ENCODE measurements around the gene NAALAD2.
"Not testable (repeated sequence)": the region's sequence is repeated elsewhere in the genome, so short reads cannot be mapped to it uniquely, and the experiment has no call there.

Gene NAALAD2

DNA sequence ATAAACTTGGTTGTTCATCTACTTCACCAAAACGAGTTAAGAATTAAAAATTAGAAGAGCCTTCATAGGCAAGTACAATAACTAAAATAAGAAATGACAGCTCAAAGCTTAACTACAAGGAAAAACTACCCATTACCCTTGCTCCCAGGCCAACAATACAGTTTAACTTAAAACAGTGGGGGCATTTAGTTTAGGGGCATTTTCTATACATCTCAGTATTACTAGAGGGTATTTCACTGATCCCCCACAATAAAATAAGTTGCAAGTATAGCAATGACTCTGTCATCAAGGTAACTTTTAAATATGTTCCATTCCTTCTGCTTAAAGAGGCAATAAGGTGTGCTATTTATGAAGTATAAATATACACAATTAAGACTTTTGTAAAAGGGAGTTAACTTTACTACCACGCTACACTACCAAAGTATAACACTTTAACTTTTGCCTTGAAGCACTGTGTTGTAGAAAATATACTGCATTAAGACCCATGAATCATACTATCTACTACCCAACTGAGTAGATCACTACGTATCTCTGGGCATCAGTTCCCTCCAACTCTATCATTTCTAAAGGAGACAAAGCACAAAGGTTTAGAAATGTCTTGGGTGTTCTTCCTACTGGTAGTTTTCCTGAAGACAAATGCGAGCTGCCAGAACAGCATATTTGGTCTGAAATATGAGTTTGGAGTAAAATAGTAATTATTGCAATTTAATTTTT lies 58.6 kb downstream of the NAALAD2 start:
- no peak for DNase-seq

DNA sequence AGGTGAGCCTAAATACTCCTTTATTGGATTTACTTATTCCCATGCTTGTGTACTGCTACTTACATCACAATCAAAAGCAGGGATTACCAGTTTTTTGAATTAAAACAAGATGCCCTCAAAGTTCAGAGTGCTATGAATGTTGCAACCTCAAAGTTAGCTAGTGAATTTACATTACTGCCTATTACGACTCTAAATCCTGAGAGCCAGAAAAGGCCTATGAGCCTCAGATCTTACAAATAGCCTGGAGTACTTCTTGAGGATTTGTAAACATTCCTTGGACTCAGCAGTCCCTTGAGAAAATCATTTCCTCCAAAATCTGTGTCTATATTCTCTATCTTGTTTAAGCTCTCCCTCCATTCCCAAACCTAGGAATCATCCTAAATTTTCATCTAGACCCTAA lies 62.9 kb downstream of the NAALAD2 start:
- DNase-seq: no peak

DNA sequence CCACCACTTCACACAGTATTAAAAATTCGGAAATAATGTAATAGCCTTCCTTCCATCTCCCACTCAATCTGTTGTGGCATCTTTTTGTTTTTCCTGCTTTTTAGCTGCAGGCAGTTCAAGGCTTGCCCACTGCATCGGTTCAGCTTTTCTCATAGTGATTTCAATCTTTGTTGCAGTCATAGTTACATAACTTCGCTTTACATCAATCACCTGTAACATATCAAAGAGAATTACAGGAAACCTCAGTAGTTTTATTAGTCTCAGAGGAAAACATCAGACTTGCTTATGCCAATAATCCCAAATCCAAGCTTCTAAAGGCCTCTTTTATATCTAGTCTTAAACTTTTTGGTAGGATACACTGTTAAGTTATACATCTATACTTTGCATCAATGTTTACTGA lies 67.9 kb downstream of the NAALAD2 start:
- no peak for DNase-seq

GRCh38 chr11:90204407-90204806 lies 69.9 kb downstream of the NAALAD2 start:
- no peak for DNase-seq

DNA sequence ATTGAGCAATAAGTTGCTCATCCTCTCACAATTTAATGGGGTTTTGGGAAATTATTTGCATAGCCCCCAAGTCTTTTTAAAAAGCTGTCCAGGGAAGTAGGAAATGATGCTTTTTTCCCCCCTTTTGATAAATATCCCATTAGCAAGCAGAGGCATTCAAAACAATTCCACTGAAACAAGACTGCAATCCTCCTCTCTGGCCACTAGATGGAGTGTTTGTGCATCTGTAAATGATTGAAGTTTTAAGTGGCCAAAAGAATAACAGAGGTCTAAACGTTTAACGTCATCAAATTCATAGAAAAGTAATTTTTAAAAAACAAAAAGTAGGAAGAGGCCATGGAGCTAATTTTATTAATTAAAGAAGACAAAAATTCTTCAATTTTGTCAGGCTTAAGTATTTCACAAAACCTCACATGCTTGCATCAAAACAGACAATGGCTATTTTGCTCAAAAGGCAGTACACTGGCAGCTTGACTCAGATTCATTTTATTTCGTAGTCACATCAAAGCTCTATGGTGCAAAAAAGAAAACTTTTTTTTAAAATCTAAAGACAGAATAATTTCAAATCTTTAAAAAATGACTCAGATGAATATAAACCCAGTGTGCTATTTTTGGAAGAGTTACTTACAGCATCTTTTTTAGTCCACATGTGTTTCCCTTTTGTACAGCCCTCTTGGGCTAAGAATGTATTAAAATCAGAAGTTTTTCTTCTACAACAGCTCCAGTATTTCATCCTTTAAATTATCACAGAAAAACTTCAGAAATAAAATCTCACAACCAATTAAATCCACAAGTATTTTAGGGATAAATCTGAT lies 70.6 kb downstream of the NAALAD2 start:
- peak; percentile 78 for DNase-seq

- DNase-seq: not testable (repeated sequence)
These were observed 73.5 kb downstream of the NAALAD2 start for GRCh38 chr11:90207992-90208391.

GRCh38 chr11:90208857-90209256 lies 74.4 kb downstream of the NAALAD2 start:
- no peak for DNase-seq

DNA sequence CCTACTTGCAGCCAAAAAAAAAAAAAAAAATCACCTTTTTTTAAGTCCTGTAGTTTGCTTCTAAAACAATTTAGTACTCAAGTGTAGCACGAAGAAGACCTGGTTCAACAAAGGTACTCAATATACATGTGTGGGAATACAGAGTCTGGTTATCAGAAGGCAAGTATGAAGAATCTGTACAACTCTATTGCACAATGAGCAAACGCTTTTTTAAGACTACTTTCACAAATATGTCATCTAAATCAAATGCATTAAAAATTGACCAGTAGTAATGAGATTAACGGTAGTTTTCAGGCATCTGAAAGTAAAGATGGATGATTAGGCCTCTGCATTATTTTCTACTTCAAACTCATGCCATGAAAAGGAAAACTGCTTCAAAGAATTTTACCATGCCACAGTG lies 78.9 kb downstream of the NAALAD2 start:
- DNase-seq: no peak

DNA sequence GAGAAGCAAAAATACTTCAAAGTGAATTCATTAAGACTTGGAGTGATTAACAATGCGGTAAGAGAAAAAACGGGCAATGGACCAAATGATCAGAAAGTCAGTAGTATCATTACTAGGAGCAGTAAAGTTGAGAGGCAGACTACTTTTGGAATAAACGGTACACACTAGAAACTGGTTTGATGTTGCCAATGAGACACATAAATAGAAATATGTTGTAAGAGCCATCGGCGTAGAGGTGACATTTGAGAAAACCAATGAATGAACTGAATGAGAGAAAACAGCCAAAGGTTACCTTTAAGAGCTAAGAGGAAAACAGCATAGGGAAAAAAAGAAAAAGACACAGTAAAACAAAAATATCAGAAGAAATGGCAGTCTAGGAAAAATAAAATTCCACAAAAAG lies 82.1 kb downstream of the NAALAD2 start:
- DNase-seq: no peak

- DNase-seq: no peak
These were observed 84.1 kb downstream of the NAALAD2 start for GRCh38 chr11:90218606-90219005.

- no peak for DNase-seq
These were observed 85.0 kb downstream of the NAALAD2 start for GRCh38 chr11:90219438-90219837.

DNA sequence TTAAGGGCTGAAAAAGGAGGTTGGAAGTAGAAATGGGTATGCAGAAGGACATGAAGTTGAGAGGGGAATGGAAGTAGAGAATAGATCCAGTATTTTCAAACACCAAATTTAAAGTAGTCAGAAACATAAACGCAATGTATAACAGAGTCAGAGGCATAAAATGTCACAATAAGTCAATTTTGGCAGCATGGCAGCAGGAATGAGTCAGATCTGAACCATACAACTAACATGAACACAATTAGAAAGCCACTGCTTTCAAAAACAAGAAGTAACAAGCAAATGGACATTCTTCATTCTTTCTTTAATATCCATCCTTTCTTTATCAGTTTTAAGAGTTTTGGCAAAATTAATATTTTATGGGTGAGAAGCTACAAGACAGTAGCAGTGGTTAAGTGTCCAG lies 85.9 kb downstream of the NAALAD2 start:
- no peak for DNase-seq

DNA sequence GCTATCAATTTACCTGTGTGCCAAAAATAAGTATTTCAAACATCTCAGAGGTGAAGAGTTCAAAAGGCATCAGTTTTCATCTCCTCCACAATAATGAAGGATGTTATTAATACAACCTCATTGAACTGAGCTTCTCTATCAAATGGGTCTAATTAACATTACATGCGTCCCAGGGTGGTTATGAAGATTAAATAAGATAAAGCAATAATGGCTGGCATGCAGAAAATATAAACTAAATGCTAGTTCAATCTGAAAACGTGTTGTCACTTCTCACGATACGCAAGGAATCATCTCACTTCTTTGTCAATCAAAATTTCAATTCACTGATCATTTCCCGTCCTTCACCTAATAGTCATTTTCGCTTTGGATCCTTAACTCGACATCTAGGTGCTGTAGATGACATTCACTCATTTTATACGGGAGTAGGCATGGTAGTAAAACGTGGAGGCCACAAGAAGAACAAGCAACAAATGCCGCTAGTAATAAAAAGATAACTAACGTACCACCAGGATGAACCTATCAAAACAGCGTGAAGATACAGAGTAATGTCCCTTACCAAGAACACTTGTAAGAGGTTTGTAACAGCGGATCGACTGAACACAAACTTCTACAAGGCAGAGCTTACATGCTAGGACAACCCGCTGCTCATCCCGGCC lies 87.5 kb downstream of the NAALAD2 start:
- DNase-seq: no peak

- peak; percentile 96 for DNase-seq
These were observed 88.2 kb downstream of the NAALAD2 start, which contains the start of gene CHORDC1 for GRCh38 chr11:90222459-90223247. CHORDC1 (minus strand) TSS chr11:90223049; CDS start chr11:90222954, 95 bp downstream.

- no peak for DNase-seq
These were observed 88.8 kb downstream of the NAALAD2 start for GRCh38 chr11:90223248-90223585.

DNA sequence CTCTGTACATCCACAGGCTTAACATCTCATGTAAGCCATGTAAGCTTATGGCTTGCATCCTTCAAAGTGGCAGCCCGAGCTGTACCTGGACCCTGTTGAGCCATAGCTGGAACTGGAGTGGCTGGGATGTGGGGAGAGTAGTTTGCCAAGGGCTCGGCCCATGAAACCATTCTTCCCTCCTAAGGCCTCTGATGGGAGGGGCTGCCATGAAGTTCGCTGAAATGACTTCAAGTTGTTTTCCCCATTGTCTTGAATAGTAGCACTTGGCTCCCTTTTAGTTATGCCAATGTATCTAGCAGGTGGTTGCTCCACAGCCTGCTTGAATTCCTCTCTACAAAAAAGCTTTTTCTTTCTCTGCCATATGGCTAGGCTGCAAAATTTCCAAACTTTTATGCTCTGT lies 93.6 kb downstream of the NAALAD2 start:
- no peak for DNase-seq

DNA sequence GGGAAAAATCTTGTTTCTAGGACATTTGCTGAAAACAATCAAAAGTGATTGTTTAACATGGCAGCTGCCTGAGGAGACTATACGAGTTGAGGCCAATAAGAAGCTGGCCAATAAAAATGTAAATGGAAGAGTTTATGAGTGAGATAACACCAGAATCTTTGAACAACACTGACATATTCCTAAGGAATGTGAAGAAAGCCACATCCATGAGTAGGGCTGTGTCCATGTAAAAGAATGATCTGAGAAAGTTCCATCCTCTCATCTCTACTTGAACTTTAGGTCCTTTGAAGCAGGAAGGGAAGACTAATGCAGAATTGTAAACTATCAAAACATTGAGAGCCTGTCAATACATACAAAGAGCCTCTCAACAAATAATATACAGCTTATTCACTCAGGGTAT lies 95.3 kb downstream of the NAALAD2 start:
- DNase-seq: no peak

DNA sequence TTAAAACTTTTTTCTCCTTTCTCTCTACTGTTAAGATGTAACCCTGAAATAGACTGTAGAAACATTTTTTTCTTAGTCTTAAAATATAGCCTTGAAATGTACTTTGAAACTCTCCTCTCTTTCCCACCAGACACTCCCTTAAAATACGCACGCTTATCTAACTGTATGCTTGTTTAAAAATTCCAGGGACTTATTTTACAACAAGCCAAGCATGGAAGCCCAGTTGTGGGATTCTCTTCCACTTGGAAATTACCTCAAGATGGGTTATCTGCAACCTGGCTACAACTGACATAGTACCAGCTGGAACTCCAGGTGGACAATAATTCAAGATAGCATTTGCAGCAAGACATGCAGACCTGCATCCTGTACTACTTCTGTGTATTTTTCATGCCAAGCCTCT lies 100.5 kb downstream of the NAALAD2 start:
- no peak for DNase-seq

DNA sequence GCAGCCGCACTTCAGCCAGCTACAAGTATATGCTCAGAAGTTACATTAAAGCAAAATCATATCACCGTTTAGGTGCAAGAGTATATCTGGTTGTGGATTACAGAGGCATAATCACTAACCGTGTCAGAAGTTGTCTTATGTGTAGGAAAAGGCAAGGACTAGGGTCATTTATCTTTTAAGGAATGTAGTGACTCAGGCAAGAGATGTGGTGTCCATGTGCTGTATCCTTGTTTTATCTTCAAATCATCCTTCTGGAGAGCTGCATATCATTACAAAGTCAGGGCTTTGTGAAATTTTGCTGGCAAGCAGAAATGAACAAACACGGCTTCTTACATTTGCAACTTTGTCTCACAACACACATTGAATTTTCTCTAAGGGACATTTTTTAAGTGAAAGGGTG lies 101.1 kb downstream of the NAALAD2 start:
- no peak for DNase-seq

- DNase-seq: no peak
These were observed 102.5 kb downstream of the NAALAD2 start for GRCh38 chr11:90237004-90237403.

DNA sequence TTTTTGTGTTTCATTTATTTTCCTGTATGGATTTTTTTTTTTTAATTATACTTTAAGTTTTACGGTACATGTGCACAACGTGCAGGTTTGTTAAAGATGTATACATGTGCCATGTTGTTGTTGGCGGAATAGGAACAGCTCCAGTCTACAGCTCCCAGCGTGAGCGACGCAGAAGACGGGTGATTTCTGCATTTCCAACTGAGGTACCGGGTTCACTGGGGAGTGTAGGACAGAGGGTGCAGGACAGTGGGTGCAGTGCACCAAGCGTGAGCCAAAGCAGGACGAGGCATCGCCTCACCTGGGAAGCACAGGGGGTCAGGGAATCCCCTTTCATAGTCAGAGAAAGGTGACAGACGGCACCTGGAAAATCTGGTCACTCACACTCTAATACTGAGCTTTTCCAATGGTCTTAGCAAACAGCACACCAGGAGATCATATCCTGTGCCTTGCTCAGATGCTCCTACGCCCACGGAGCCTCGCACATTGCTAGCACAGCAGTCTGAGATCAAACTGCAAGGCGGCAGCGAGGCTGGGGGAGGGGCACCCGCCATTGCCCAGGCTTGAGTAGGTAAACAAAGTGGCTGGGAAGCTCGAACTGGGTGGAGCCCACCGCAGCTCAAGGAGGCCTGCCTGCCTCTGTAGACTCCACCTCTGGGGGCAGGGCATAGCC lies 105.6 kb downstream of the NAALAD2 start:
- DNase-seq: not testable (repeated sequence)

GRCh38 chr11:90241414-90241813 lies 107.0 kb downstream of the NAALAD2 start:
- DNase-seq: no peak

All from hematopoietic multipotent progenitor cell treated with erythropoietin and hydrocortisone succinate and interleukin-3 and kit ligand, for 4 days (in vitro differentiated cells).